Measurements from ENCODE around the gene CDON.

The CDON gene

GRCh38 chr11:125960771-125961170 lies 101.9 kb downstream of the CDON start:
- peaks cover 9 to 51% (median 14%) of the 10 kb centered on the region in 5 donors for H3K36me3 ChIP-seq (ENCODE audit: control insufficient read depth in 5 of 5, insufficient read depth in 5 of 5, low read length in 5 of 5)

GRCh38 chr11:125959931-125960330 lies 102.7 kb downstream of the CDON start:
- peaks cover 0 to 7% (median 3%) of the 10 kb centered on the region in 5 donors for H3K4me1 ChIP-seq (ENCODE audit: control insufficient read depth in 5 of 5, insufficient read depth in 5 of 5, low read length in 5 of 5)
- H3K36me3 ChIP-seq (ENCODE audit: control insufficient read depth in 5 of 5, insufficient read depth in 5 of 5, low read length in 5 of 5), result peaks cover 9 to 51% (median 14%) of the 10 kb centered on the region in 5 donors
- no peak overlapping the region for H3K9ac ChIP-seq (ENCODE audit: low read length in 5 of 5)
- H3K4me3 ChIP-seq (ENCODE audit: low read depth in 1 of 5, low read length in 5 of 5), result no peak overlapping the region
- no peak overlapping the region for H3K27ac ChIP-seq (ENCODE audit: low read depth, low read length)
- H3K9me3 ChIP-seq (ENCODE audit: control insufficient read depth in 5 of 5, low read length in 5 of 5), result peaks cover 0 to 4% (median 2%) of the 10 kb centered on the region in 5 donors
- H3K27me3 ChIP-seq (ENCODE audit: control insufficient read depth in 5 of 5, insufficient read depth in 4 of 5, low read length in 5 of 5), result no peaks in the 10 kb centered on the region

More at GRCh38 chr11:125960771-125961170, 101.9 kb downstream of the CDON start:
- no peaks in the 10 kb centered on the region for H3K27me3 ChIP-seq (ENCODE audit: control insufficient read depth in 5 of 5, insufficient read depth in 4 of 5, low read length in 5 of 5)
- H3K9ac ChIP-seq (ENCODE audit: low read length in 5 of 5), result no peak overlapping the region
- H3K4me1 ChIP-seq (ENCODE audit: control insufficient read depth in 5 of 5, insufficient read depth in 5 of 5, low read length in 5 of 5), result peaks cover 0 to 7% (median 3%) of the 10 kb centered on the region in 5 donors
- peaks cover 0 to 4% (median 2%) of the 10 kb centered on the region in 5 donors for H3K9me3 ChIP-seq (ENCODE audit: control insufficient read depth in 5 of 5, low read length in 5 of 5)
- H3K4me3 ChIP-seq (ENCODE audit: low read depth in 1 of 5, low read length in 5 of 5), result no peak overlapping the region
- no peak overlapping the region for H3K27ac ChIP-seq (ENCODE audit: low read depth, low read length)

GRCh38 chr11:125959511-125959910 lies 103.2 kb downstream of the CDON start:
- H3K36me3 ChIP-seq (ENCODE audit: control insufficient read depth in 5 of 5, insufficient read depth in 5 of 5, low read length in 5 of 5), result peaks cover 9 to 51% (median 12%) of the 10 kb centered on the region in 5 donors

GRCh38 chr11:125958872-125959400 lies 103.7 kb downstream of the CDON start:
- H3K4me1 ChIP-seq (ENCODE audit: control insufficient read depth in 5 of 5, insufficient read depth in 5 of 5, low read length in 5 of 5), result peaks cover 0 to 7% (median 3%) of the 10 kb centered on the region in 5 donors

More at GRCh38 chr11:125959511-125959910, 103.2 kb downstream of the CDON start:
- H3K9ac ChIP-seq (ENCODE audit: low read length in 5 of 5), result no peak overlapping the region
- H3K27ac ChIP-seq (ENCODE audit: low read depth, low read length), result no peak overlapping the region
- H3K27me3 ChIP-seq (ENCODE audit: control insufficient read depth in 5 of 5, insufficient read depth in 4 of 5, low read length in 5 of 5), result no peaks in the 10 kb centered on the region
- H3K4me3 ChIP-seq (ENCODE audit: low read depth in 1 of 5, low read length in 5 of 5), result no peak overlapping the region
- peaks cover 0 to 4% (median 2%) of the 10 kb centered on the region in 5 donors for H3K9me3 ChIP-seq (ENCODE audit: control insufficient read depth in 5 of 5, low read length in 5 of 5)
- peaks cover 0 to 7% (median 3%) of the 10 kb centered on the region in 5 donors for H3K4me1 ChIP-seq (ENCODE audit: control insufficient read depth in 5 of 5, insufficient read depth in 5 of 5, low read length in 5 of 5)

GRCh38 chr11:125957618-125958332 lies 104.9 kb downstream of the CDON start:
- H3K27ac ChIP-seq (ENCODE audit: low read depth, low read length), result no peak overlapping the region
- peaks cover 0 to 4% (median 0%) of the 10 kb centered on the region in 5 donors for H3K9me3 ChIP-seq (ENCODE audit: control insufficient read depth in 5 of 5, low read length in 5 of 5)
- H3K36me3 ChIP-seq (ENCODE audit: control insufficient read depth in 5 of 5, insufficient read depth in 5 of 5, low read length in 5 of 5), result peaks cover 9 to 44% (median 12%) of the 10 kb centered on the region in 5 donors
- H3K4me1 ChIP-seq (ENCODE audit: control insufficient read depth in 5 of 5, insufficient read depth in 5 of 5, low read length in 5 of 5), result peaks cover 0 to 13% (median 6%) of the 10 kb centered on the region in 5 donors
- H3K27me3 ChIP-seq (ENCODE audit: control insufficient read depth in 5 of 5, insufficient read depth in 4 of 5, low read length in 5 of 5), result peaks cover 0 to 4% (median 0%) of the 10 kb centered on the region in 5 donors
- H3K4me3 ChIP-seq (ENCODE audit: low read depth in 1 of 5, low read length in 5 of 5), result no peak overlapping the region
- H3K9ac ChIP-seq (ENCODE audit: low read length in 5 of 5), result no peak overlapping the region

More at GRCh38 chr11:125958872-125959400, 103.7 kb downstream of the CDON start:
- Histone ChIP-seq H3K4me3 (ENCODE audit: low read depth in 1 of 5, low read length in 5 of 5) (no peak overlapping the region), H3K36me3 (ENCODE audit: control insufficient read depth in 5 of 5, insufficient read depth in 5 of 5, low read length in 5 of 5) (peaks cover 9 to 47% (median 12%) of the 10 kb centered on the region in 5 donors), H3K9me3 (ENCODE audit: control insufficient read depth in 5 of 5, low read length in 5 of 5) (peaks cover 0 to 4% (median 2%) of the 10 kb centered on the region in 5 donors), H3K9ac (ENCODE audit: low read length in 5 of 5) (no peak overlapping the region), H3K27ac (ENCODE audit: low read depth, low read length) (no peak overlapping the region), H3K27me3 (ENCODE audit: control insufficient read depth in 5 of 5, insufficient read depth in 4 of 5, low read length in 5 of 5) (no peaks in the 10 kb centered on the region)

GRCh38 chr11:125956391-125957134 lies 106.1 kb downstream of the CDON start:
- Histone ChIP-seq H3K36me3 (ENCODE audit: control insufficient read depth in 5 of 5, insufficient read depth in 5 of 5, low read length in 5 of 5) (peaks cover 5 to 36% (median 11%) of the 10 kb centered on the region in 5 donors), H3K27ac (ENCODE audit: low read depth, low read length) (no peak overlapping the region), H3K9me3 (ENCODE audit: control insufficient read depth in 5 of 5, low read length in 5 of 5) (no peaks in the 10 kb centered on the region), H3K4me3 (ENCODE audit: low read depth in 1 of 5, low read length in 5 of 5) (no peak overlapping the region), H3K4me1 (ENCODE audit: control insufficient read depth in 5 of 5, insufficient read depth in 5 of 5, low read length in 5 of 5) (peaks cover 3 to 19% (median 11%) of the 10 kb centered on the region in 5 donors), H3K9ac (ENCODE audit: low read length in 5 of 5) (no peak overlapping the region), H3K27me3 (ENCODE audit: control insufficient read depth in 5 of 5, insufficient read depth in 4 of 5, low read length in 5 of 5) (peaks cover 0 to 8% (median 0%) of the 10 kb centered on the region in 5 donors)

- Histone ChIP-seq H3K4me3 (ENCODE audit: low read depth in 1 of 5, low read length in 5 of 5) (no peak overlapping the region), H3K36me3 (ENCODE audit: control insufficient read depth in 5 of 5, insufficient read depth in 5 of 5, low read length in 5 of 5) (peaks cover 0 to 29% (median 9%) of the 10 kb centered on the region in 5 donors), H3K9me3 (ENCODE audit: control insufficient read depth in 5 of 5, low read length in 5 of 5) (no peaks in the 10 kb centered on the region), H3K27me3 (ENCODE audit: control insufficient read depth in 5 of 5, insufficient read depth in 4 of 5, low read length in 5 of 5) (peaks cover 0 to 13% (median 0%) of the 10 kb centered on the region in 5 donors), H3K4me1 (ENCODE audit: control insufficient read depth in 5 of 5, insufficient read depth in 5 of 5, low read length in 5 of 5) (peaks cover 9 to 26% (median 18%) of the 10 kb centered on the region in 5 donors), H3K9ac (ENCODE audit: low read length in 5 of 5) (no peak overlapping the region), H3K27ac (ENCODE audit: low read depth, low read length) (no peak overlapping the region)
Observed at GRCh38 chr11:125955856-125956255, 106.8 kb downstream of the CDON start.

GRCh38 chr11:125954945-125955640 lies 107.6 kb downstream of the CDON start:
- peaks cover 0 to 16% (median 3%) of the 10 kb centered on the region in 5 donors for H3K27me3 ChIP-seq (ENCODE audit: control insufficient read depth in 5 of 5, insufficient read depth in 4 of 5, low read length in 5 of 5)
- H3K4me3 ChIP-seq (ENCODE audit: low read depth in 1 of 5, low read length in 5 of 5), result no peak overlapping the region
- H3K4me1 ChIP-seq (ENCODE audit: control insufficient read depth in 5 of 5, insufficient read depth in 5 of 5, low read length in 5 of 5), result peaks cover 9 to 29% (median 21%) of the 10 kb centered on the region in 5 donors
- no peak overlapping the region for H3K27ac ChIP-seq (ENCODE audit: low read depth, low read length)
- no peaks in the 10 kb centered on the region for H3K9me3 ChIP-seq (ENCODE audit: control insufficient read depth in 5 of 5, low read length in 5 of 5)
- peaks cover 0 to 23% (median 4%) of the 10 kb centered on the region in 5 donors for H3K36me3 ChIP-seq (ENCODE audit: control insufficient read depth in 5 of 5, insufficient read depth in 5 of 5, low read length in 5 of 5)
- no peak overlapping the region for H3K9ac ChIP-seq (ENCODE audit: low read length in 5 of 5)

- Histone ChIP-seq H3K27me3 (ENCODE audit: control insufficient read depth in 5 of 5, insufficient read depth in 4 of 5, low read length in 5 of 5) (peaks cover 0 to 16% (median 3%) of the 10 kb centered on the region in 5 donors), H3K9ac (ENCODE audit: low read length in 5 of 5) (no peak overlapping the region), H3K36me3 (ENCODE audit: control insufficient read depth in 5 of 5, insufficient read depth in 5 of 5, low read length in 5 of 5) (peaks cover 0 to 16% (median 4%) of the 10 kb centered on the region in 5 donors), H3K9me3 (ENCODE audit: control insufficient read depth in 5 of 5, low read length in 5 of 5) (no peaks in the 10 kb centered on the region), H3K27ac (ENCODE audit: low read depth, low read length) (no peak overlapping the region), H3K4me3 (ENCODE audit: low read depth in 1 of 5, low read length in 5 of 5) (no peak overlapping the region), H3K4me1 (ENCODE audit: control insufficient read depth in 5 of 5, insufficient read depth in 5 of 5, low read length in 5 of 5) (peaks cover 9 to 29% (median 21%) of the 10 kb centered on the region in 5 donors)
Observed at GRCh38 chr11:125954123-125954944, 108.3 kb downstream of the CDON start.
